SK-N-SH treated with all-trans-retinoic acid at 6 μM for 48 hours (cell line): ENCODE results near the gene PIK3C2B.

Experiments
- ATAC-seq: fragments of 200-7000 bp; cut with Tn5 transposase; 3 replicates; pipeline ENCODE4 v1.9.1; 2020; ENCODE audit warnings: mild to moderate bottlenecking, moderate library complexity
- ARNTL ChIP-seq: fragments of 450-650 bp; formaldehyde crosslinking; IDR thresholded peaks from 2 replicates; pipeline ENCODE4 v1.5.0; 2020; ENCODE audit warnings: low read depth, mild to moderate bottlenecking, moderate library complexity, borderline replicate concordance
- CREB5 ChIP-seq: fragments of 250-450 bp; sonication (Bioruptor Pico); IDR thresholded peaks from 2 replicates; pipeline ENCODE4 v1.5.1; 2020; ENCODE audit warnings: low read depth, mild to moderate bottlenecking, moderate library complexity
- CSDC2 ChIP-seq: fragments of 250-450 bp; sonication (Bioruptor Pico); IDR thresholded peaks from 2 replicates; pipeline ENCODE4 v1.5.0; 2020; ENCODE audit warnings: mild to moderate bottlenecking, moderate library complexity
- CSRNP3 ChIP-seq: fragments of 250-450 bp; sonication (Bioruptor Pico); IDR thresholded peaks from 2 replicates; pipeline ENCODE4 v1.5.1; 2021; ENCODE audit warnings: mild to moderate bottlenecking, moderate library complexity
- GLIS3 ChIP-seq: fragments of 250-450 bp; sonication (Bioruptor Pico); IDR thresholded peaks from 2 replicates; pipeline ENCODE4 v1.5.0; 2020; ENCODE audit warnings: mild to moderate bottlenecking, moderate library complexity
- ISL1 ChIP-seq: fragments of 250-450 bp; sonication (Bioruptor Pico); IDR thresholded peaks from 2 replicates; pipeline ENCODE4 v2.1.2; 2022; ENCODE audit warnings: mild to moderate bottlenecking, moderate library complexity
- OSR1 ChIP-seq: fragments of 250-450 bp; sonication (Bioruptor Pico); IDR thresholded peaks from 2 replicates; pipeline ENCODE4 v1.8.0; 2022; ENCODE audit warnings: moderate library complexity, mild to moderate bottlenecking, inconsistent platforms
- PATZ1 ChIP-seq: fragments of 250-450 bp; sonication (Bioruptor Pico); IDR thresholded peaks from 2 replicates; pipeline ENCODE4 v1.8.0; 2020; ENCODE audit warnings: mild to moderate bottlenecking, moderate library complexity, borderline replicate concordance
- POU6F1 ChIP-seq: fragments of 250-450 bp; sonication (Bioruptor Pico); IDR thresholded peaks from 2 replicates; pipeline ENCODE4 v1.8.0; 2021; ENCODE audit warnings: low read depth, mild to moderate bottlenecking, moderate library complexity, borderline replicate concordance
- PPARA ChIP-seq: fragments of 250-450 bp; sonication (Bioruptor Pico); IDR thresholded peaks from 2 replicates; pipeline ENCODE4 v1.5.0; 2020; ENCODE audit warnings: mild to moderate bottlenecking, borderline replicate concordance
- SNAI2 ChIP-seq: fragments of 250-450 bp; sonication (Bioruptor Pico); IDR thresholded peaks from 2 replicates; pipeline ENCODE4 v1.5.0; 2020; ENCODE audit warnings: mild to moderate bottlenecking, moderate library complexity
- TCF4 ChIP-seq: fragments of 250-450 bp; sonication (Bioruptor Pico); IDR thresholded peaks from 2 replicates; pipeline ENCODE4 v1.8.0; 2021; ENCODE audit warnings: mild to moderate bottlenecking, moderate library complexity, borderline replicate concordance
- TOX ChIP-seq: fragments of 250-450 bp; sonication (Bioruptor Pico); IDR thresholded peaks from 2 replicates; pipeline ENCODE4 v1.8.0; 2021; ENCODE audit warnings: mild to moderate bottlenecking, moderate library complexity, borderline replicate concordance
- TSHZ2 ChIP-seq: fragments of 250-450 bp; sonication (Bioruptor Pico); IDR thresholded peaks from 2 replicates; pipeline ENCODE4 v1.5.0; 2020; ENCODE audit warnings: mild to moderate bottlenecking, moderate library complexity
- ZC3H10 ChIP-seq: fragments of 250-450 bp; sonication (Bioruptor Pico); IDR thresholded peaks from 2 replicates; pipeline ENCODE4 v1.5.1; 2021; ENCODE audit warnings: mild to moderate bottlenecking, moderate library complexity
- ZFP3 ChIP-seq: fragments of 250-450 bp; sonication (Bioruptor Pico); IDR thresholded peaks from 2 replicates; pipeline ENCODE4 v1.5.0; 2020; ENCODE audit warnings: mild to moderate bottlenecking, moderate library complexity
- ZFP30 ChIP-seq: fragments of 450-650 bp; formaldehyde crosslinking; IDR thresholded peaks from 2 replicates; pipeline ENCODE4 v1.5.0; 2022; ENCODE audit warnings: mild to moderate bottlenecking, moderate library complexity
- ZNF565 ChIP-seq: fragments of 450-650 bp; formaldehyde crosslinking; conservative IDR thresholded peaks from 2 replicates; pipeline ENCODE4 v1.5.0; 2020; ENCODE audit warnings: low read depth, mild to moderate bottlenecking, moderate library complexity
- ZNF70 ChIP-seq: fragments of 450-650 bp; formaldehyde crosslinking; IDR thresholded peaks from 2 replicates; pipeline ENCODE4 v1.5.0; 2020; ENCODE audit warnings: mild to moderate bottlenecking, moderate library complexity
- ZNF8 ChIP-seq: fragments of 450-650 bp; formaldehyde crosslinking; IDR thresholded peaks from 2 replicates; pipeline ENCODE4 v1.5.0; 2020; ENCODE audit warnings: mild to moderate bottlenecking, moderate library complexity

PIK3C2B gene

GRCh38 chr1:204528677-204529076 lies 34.1 kb upstream of the PIK3C2B start:
- ATAC-seq: no peak

GRCh38 chr1:204528241-204528640 lies 33.6 kb upstream of the PIK3C2B start:
- TF ChIP-seq ZC3H10 (CRISPR knock-in tag) (no peak), CSDC2 (no peak), GLIS3 (CRISPR knock-in tag) (no peak), SNAI2 (CRISPR knock-in tag) (no peak), ZNF565 (CRISPR knock-in tag) (no peak), ZNF8 (CRISPR knock-in tag) (no peak), TOX (CRISPR knock-in tag) (no peak), OSR1 (no peak), TSHZ2 (CRISPR knock-in tag) (no peak)
- no peak for ATAC-seq

More at GRCh38 chr1:204528677-204529076, 34.1 kb upstream of the PIK3C2B start:
- TF ChIP-seq PPARA (no peak), PATZ1 (CRISPR knock-in tag) (no peak), ARNTL (CRISPR knock-in tag) (no peak), GLIS3 (CRISPR knock-in tag) (no peak), ZNF70 (no peak), SNAI2 (CRISPR knock-in tag) (no peak), TCF4 (no peak), ZFP30 (CRISPR knock-in tag) (no peak), ZNF565 (CRISPR knock-in tag) (no peak)

- ATAC-seq: no peak
- TF ChIP-seq TOX (CRISPR knock-in tag) (no peak), PATZ1 (CRISPR knock-in tag) (no peak), CSDC2 (no peak), CSRNP3 (CRISPR knock-in tag) (no peak), POU6F1 (no peak), ZC3H10 (CRISPR knock-in tag) (no peak), TCF4 (no peak), SNAI2 (CRISPR knock-in tag) (no peak), ZFP3 (CRISPR knock-in tag) (no peak), PPARA (no peak), ARNTL (CRISPR knock-in tag) (no peak), CREB5 (no peak), ISL1 (CRISPR knock-in tag) (no peak), TSHZ2 (CRISPR knock-in tag) (no peak), OSR1 (no peak)
Observed at GRCh38 chr1:204524986-204525385, 30.4 kb upstream of the PIK3C2B start.
